ENCODE measurements around the gene SLC25A13. TPM values are rescaled to one million over a fixed set of nuclear protein-coding genes. Genes with fewer than 3 reads are reported as not detected.

Gene SLC25A13
- total and polyA plus RNA-seq, 2 of the 8 experiments (the other 6 are each of a cell fraction or from before 2014, with no cell fraction given): 30.8 to 85.4 TPM

- no peak overlapping the region for H4K8ac ChIP-seq (ENCODE audit: extremely low read depth, insufficient read depth, low read length)
- ChIA-PET POLR2A (ENCODE audit: partially characterized antibody) (no interaction called here), CTCF (ENCODE audit: partially characterized antibody) (no interaction called here)
- no peak overlapping the region for H3K27ac ChIP-seq (ENCODE audit: low read depth, low read length)
- H4K20me1 ChIP-seq (replicated peaks in 1 of 2; ENCODE audit: control insufficient read depth in 1 of 2, insufficient read depth in 2 of 2, low read length in 2 of 2): peaks cover 0 to 4% of the 10 kb centered on the region in 2 experiments
- TF ChIP-seq HDAC2 (IDR thresholded peaks at IDR 0.05; ENCODE audit: borderline replicate concordance in 1 of 2, low read depth in 2 of 2, low read length in 2 of 2): no peak
- no peak for TF ChIP-seq BACH1 (IDR thresholded peaks at IDR 0.05; ENCODE audit: low read length)
- no peak for TF ChIP-seq KDM1A (IDR thresholded peaks at IDR 0.05; ENCODE audit: borderline replicate concordance, low read length)
- TF ChIP-seq CREB1 (IDR thresholded peaks at IDR 0.05): no peak
- TF ChIP-seq TCF12 (IDR thresholded peaks at IDR 0.05; ENCODE audit: low read depth, low read length): no peak
- no peak overlapping the region for H3K23ac ChIP-seq (ENCODE audit: insufficient read length)
- H3K79me1 ChIP-seq (ENCODE audit: low read depth, low read length): no peaks in the 10 kb centered on the region
- DNase-seq (ENCODE audit: low read depth in 1 of 2, low spot score in 2 of 2): no peak
- H4K91ac ChIP-seq (replicated peaks; ENCODE audit: insufficient read length, low read length): no peak overlapping the region
- H2BK120ac ChIP-seq (replicated peaks; ENCODE audit: low read depth, low read length): no peak overlapping the region
- H3K9ac ChIP-seq (replicated peaks in 1 of 4; ENCODE audit: extremely low read depth in 1 of 4, low read depth in 3 of 4, low read length in 3 of 4): no peak overlapping the region
- no peaks in the 10 kb centered on the region for H3K27me3 ChIP-seq (replicated peaks in 1 of 4; ENCODE audit: control insufficient read depth in 3 of 4, extremely low read depth in 1 of 4, insufficient read depth in 3 of 4, low read length in 3 of 4)
- no peak overlapping the region for H3K14ac ChIP-seq (ENCODE audit: insufficient read length)
- H3K4me1 ChIP-seq (replicated peaks in 1 of 4; ENCODE audit: control insufficient read depth in 3 of 4, insufficient read depth in 4 of 4, low read length in 3 of 4): peaks cover 0 to 3% (median 0%) of the 10 kb centered on the region in 4 experiments; a peak in 1 of 7 replicates
- no peak overlapping the region for H2BK5ac ChIP-seq (ENCODE audit: low read depth, low read length)
- H3K4me2 ChIP-seq (ENCODE audit: insufficient read depth in 1 of 2, low read depth in 2 of 2, low read length in 2 of 2): no peak overlapping the region
- no peaks in the 10 kb centered on the region for H3K23me2 ChIP-seq (ENCODE audit: low read depth, low read length)
- no peak overlapping the region for H2AFZ ChIP-seq (ENCODE audit: low read length)
- no peak overlapping the region for H3K4ac ChIP-seq (replicated peaks; ENCODE audit: insufficient read length, low read depth, low read length)
- no peaks in the 10 kb centered on the region for H3K9me3 ChIP-seq (ENCODE audit: insufficient read depth in 2 of 2, low read depth in 1 of 2, low read length in 1 of 2)
- H3K4me3 ChIP-seq (ENCODE audit: extremely low read depth in 1 of 4, insufficient read depth in 2 of 4, low read depth in 3 of 4, low read length in 4 of 4): no peak overlapping the region
- no peak overlapping the region for H3K56ac ChIP-seq (replicated peaks; ENCODE audit: insufficient read length, low read depth, low read length)
- H2BK15ac ChIP-seq (ENCODE audit: low read length): no peak overlapping the region
- peaks cover 3 to 6% (median 4%) of the 10 kb centered on the region in 4 experiments; a peak in 4 of 8 replicates for H3K36me3 ChIP-seq (ENCODE audit: control insufficient read depth in 2 of 4, insufficient read depth in 4 of 4, low read length in 3 of 4)
- no peak overlapping the region for H2BK12ac ChIP-seq (ENCODE audit: low read depth, low read length)
- no peaks in the 10 kb centered on the region for H3K79me2 ChIP-seq (ENCODE audit: control insufficient read depth in 1 of 2, insufficient read depth in 2 of 2, low read length in 2 of 2)
- no peak overlapping the region for H2AK5ac ChIP-seq (ENCODE audit: low read depth, low read length)
- no peak overlapping the region for H4K5ac ChIP-seq (ENCODE audit: insufficient read length, low read depth, low read length)
- no peak overlapping the region for H2BK20ac ChIP-seq (ENCODE audit: low read length)
- 88% methylated on average over 3 of the region's 3 CpGs; no CpG with 5 or more reads in 1 of the 2 experiments for WGBS, 2 experiments (ENCODE audit: extremely low coverage in 1 of 2, insufficient coverage in 1 of 2, insufficient read length in 1 of 2, insufficient replicate concordance in 2 of 2, low coverage in 1 of 2, low lambda C conversion rate in 2 of 2, missing lambda C conversion rate in 1 of 2)
- FAIRE-seq: no peak
- no peak overlapping the region for H3K18ac ChIP-seq (ENCODE audit: extremely low read depth, low read length)
Measured at GRCh38 chr7:96173781-96174180, 148.1 kb downstream of the SLC25A13 start.

Data from H1 (cell line).